ENCODE data around the gene ARFIP2.

ARFIP2 gene

DNA sequence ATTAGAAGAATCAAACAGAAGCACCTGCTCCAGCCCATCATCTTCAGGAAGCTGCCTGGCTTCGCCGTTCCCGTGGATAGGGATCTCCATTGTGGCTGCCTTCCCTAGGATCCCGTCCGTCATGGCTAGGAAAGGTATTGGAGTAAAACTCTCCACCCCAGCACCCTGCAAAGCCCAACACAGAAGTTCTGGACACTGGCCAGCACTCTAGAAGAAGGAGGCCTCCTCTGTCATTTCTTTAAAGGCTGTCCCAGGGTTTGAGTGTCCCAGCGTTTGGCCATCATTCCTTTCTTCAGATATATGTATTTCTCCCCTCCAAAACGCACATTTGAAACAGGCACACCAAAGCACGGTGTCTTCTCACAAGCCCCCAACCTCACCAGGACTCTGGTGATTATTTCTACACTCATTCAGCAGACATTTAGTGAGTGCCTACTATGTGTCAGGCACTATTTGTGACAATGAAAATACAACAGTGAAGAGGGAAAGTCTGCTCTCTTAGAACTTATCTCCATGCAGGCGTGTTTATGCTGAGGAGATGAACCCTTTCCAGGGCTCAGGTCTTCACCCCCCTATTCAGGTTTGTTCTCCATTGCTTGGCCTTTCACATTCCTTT, 724 bp downstream of the ARFIP2 start:
- peak overlapping the region; percentile 92 for H3K27ac ChIP-seq (ENCODE audit: low read depth, low read length)
- H3K9me3 ChIP-seq (ENCODE audit: low read length), result no peaks in the 10 kb centered on the region
- peak overlapping the region; percentile 95 for H3K9ac ChIP-seq (ENCODE audit: low read length)
- peaks cover 25% of the 10 kb centered on the region for H3K4me1 ChIP-seq (ENCODE audit: insufficient read depth, low read length)
- no peaks in the 10 kb centered on the region for H3K27me3 ChIP-seq (ENCODE audit: control insufficient read depth in 1 of 2, insufficient read depth in 2 of 2, low read length in 2 of 2)
- peak overlapping the region; percentile 92 to 95 for H3K4me3 ChIP-seq (ENCODE audit: low read depth in 1 of 2, low read length in 2 of 2)
- H3K36me3 ChIP-seq (ENCODE audit: insufficient read depth, low read length), result peaks cover 64% of the 10 kb centered on the region

DNA sequence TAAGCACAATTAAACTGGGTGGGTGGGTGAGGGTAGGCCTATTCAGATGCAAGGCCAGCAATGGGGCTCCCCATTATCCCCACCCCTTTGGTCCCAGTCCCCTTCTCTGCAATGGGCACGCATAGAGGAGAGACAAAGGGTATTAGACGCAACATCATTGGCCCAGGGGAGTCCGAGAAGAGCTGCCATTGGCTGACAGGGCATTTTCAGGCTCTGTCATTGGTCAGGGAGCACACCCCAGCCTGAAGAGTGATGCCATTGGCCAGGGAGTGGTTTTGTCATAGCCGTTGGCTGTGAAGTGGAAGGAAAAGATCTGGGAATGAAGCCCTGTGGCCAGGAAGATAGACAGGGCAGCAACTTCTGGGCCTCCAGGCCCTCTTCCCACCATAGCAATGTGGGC, 4.6 kb downstream of the ARFIP2 start:
- no peaks in the 10 kb centered on the region for H3K9me3 ChIP-seq (ENCODE audit: low read length)
- no peak overlapping the region for H3K9ac ChIP-seq (ENCODE audit: low read length)

DNA sequence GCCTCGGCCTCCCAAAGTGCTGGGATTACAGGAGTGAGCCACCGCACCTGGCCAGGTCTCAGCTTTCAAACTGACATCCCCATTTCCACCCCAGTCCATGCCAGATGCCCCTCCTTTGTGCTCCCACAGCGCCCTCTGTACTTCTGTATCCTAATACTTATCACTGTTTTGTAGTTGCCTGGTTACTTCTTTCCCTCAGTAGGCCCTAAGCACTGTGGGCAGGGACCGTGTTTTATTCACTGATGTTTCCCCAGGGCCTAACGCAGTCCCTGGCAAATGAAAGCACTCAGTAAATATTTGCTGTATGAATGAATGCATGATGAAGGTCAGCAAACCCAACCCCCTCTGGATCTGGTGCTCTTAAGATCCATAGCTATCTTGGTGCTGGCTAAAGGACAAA, 5.2 kb downstream of the ARFIP2 start:
- Histone ChIP-seq H3K27ac (ENCODE audit: low read depth, low read length) (no peak overlapping the region), H3K36me3 (ENCODE audit: insufficient read depth, low read length) (peaks cover 34% of the 10 kb centered on the region), H3K27me3 (ENCODE audit: control insufficient read depth in 1 of 2, insufficient read depth in 2 of 2, low read length in 2 of 2) (no peaks in the 10 kb centered on the region), H3K9me3 (ENCODE audit: low read length) (no peaks in the 10 kb centered on the region), H3K4me1 (ENCODE audit: insufficient read depth, low read length) (peaks cover 36% of the 10 kb centered on the region), H3K9ac (ENCODE audit: low read length) (no peak overlapping the region), H3K4me3 (ENCODE audit: low read depth in 1 of 2, low read length in 2 of 2) (no peak overlapping the region)

More for the DNA sequence above, 4.6 kb downstream of the ARFIP2 start:
- H3K27ac ChIP-seq (ENCODE audit: low read depth, low read length), result no peak overlapping the region
- peaks cover 36% of the 10 kb centered on the region for H3K4me1 ChIP-seq (ENCODE audit: insufficient read depth, low read length)
- no peaks in the 10 kb centered on the region for H3K27me3 ChIP-seq (ENCODE audit: control insufficient read depth in 1 of 2, insufficient read depth in 2 of 2, low read length in 2 of 2)
- H3K36me3 ChIP-seq (ENCODE audit: insufficient read depth, low read length), result peaks cover 34% of the 10 kb centered on the region
- H3K4me3 ChIP-seq (ENCODE audit: low read depth in 1 of 2, low read length in 2 of 2), result no peak overlapping the region

DNA sequence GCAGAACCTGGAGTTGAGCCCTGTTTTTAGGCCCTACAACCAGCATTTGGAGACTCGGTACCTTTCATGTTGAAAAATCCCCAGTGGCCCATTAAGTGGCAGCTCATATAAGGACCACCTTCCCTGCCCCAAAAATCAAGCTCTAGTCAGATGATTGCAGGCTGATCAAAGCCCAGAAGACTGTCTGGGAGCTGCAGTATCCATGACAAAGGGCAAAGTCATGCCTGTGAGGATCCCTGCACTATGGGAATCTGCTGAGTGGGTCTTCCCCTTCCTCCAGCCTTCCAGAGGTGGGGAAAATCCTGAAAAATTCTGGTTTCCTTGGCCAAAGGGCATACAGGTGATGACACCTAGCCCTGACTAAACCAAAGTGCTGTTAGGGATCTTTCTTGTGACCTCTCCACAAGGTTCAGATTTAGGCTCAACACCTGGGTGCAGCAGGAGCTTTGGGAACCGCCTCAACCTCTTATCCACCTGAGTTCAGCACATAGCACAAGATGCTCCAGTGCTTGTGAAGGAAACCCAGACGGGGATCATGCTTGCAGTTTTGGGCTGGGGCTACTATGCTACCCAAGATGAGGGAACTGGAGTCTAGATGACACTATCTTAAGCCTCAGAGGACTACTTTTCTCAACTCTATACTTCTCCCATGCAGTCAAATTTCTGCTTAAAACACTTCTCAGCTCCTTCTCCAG, 6.2 kb downstream of the ARFIP2 start:
- Histone ChIP-seq H3K9ac (ENCODE audit: low read length) (peak overlapping the region; percentile 88), H3K4me1 (ENCODE audit: insufficient read depth, low read length) (peaks cover 29% of the 10 kb centered on the region), H3K9me3 (ENCODE audit: low read length) (no peaks in the 10 kb centered on the region)

DNA sequence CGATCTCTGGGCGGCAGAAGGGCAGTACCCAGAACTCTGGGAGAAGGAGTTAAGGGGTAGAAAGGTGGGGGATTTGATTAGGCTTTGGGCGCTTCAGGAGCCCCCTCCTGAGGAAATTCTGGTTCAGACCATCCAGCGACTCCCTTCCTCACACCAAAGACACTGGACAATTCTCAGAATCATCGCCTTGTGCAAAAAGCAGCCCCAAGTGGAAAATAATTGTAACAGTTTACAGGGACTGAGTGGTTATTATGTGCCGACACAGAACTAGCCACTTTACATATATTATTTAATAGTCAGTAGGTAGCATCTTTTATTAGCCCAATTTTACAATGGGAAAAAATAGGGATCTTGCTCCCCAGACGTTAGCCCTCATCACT, 6.7 kb downstream of the ARFIP2 start:
- H3K27me3 ChIP-seq (ENCODE audit: control insufficient read depth in 1 of 2, insufficient read depth in 2 of 2, low read length in 2 of 2), result no peaks in the 10 kb centered on the region
- H3K27ac ChIP-seq (ENCODE audit: low read depth, low read length), result peak overlapping the region; percentile 79
- peaks cover 30% of the 10 kb centered on the region for H3K4me1 ChIP-seq (ENCODE audit: insufficient read depth, low read length)
- H3K9ac ChIP-seq (ENCODE audit: low read length), result peak overlapping the region; percentile 88
- peaks cover 29% of the 10 kb centered on the region for H3K36me3 ChIP-seq (ENCODE audit: insufficient read depth, low read length)
- peak overlapping the region; percentile 37 to 77 for H3K4me3 ChIP-seq (ENCODE audit: low read depth in 1 of 2, low read length in 2 of 2)
- no peaks in the 10 kb centered on the region for H3K9me3 ChIP-seq (ENCODE audit: low read length)

More for the DNA sequence above, 6.2 kb downstream of the ARFIP2 start:
- peaks cover 34% of the 10 kb centered on the region for H3K36me3 ChIP-seq (ENCODE audit: insufficient read depth, low read length)
- peak overlapping the region; percentile 79 for H3K27ac ChIP-seq (ENCODE audit: low read depth, low read length)
- H3K4me3 ChIP-seq (ENCODE audit: low read depth in 1 of 2, low read length in 2 of 2), result peak overlapping the region in 1 of 2 donors; percentile 77
- no peaks in the 10 kb centered on the region for H3K27me3 ChIP-seq (ENCODE audit: control insufficient read depth in 1 of 2, insufficient read depth in 2 of 2, low read length in 2 of 2)

DNA sequence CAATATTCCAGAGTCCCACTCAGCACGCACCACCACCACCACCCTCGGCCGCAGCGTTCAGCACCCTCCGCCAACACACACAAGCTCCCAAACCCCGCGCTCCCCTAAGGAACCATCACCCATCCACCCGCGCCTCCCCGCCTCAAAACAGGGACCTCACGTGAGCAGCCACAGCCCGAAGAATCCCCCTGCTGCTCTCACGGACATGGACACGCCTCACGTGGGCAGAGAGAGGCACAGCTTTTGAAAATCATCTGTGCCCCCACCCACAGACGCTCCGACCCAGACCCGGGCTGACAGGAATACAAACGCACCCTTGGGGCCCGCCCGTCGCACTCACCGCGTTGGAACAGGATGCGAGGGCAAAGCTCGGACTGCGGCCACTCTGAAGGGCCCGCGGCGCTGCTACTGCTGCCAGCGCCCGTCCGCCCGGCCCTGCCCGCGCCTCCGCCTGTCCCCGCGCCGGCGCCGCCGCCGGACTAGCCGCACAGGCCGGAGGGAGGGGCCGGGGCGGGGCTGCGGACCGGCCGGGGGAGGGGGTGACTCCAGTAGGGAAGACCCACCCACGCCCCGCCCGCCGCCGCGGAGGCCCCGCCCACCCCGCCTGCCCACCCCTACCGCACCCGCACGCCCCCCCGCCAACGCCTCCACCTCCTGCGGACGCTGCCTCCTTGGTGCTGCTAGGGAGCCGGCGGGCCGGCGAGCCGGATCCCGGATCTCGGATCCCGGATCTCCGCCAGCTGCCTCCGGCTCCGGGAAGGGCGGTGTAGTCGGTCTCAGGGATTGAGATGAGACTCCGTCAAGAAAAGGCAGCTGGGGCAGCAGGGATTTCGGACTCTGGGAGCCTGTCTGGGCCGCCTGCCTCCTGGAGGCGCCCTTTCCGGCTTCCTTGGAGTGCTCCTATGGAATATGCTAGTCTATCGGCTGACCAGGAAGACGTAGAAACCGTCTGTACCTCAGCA, 7.4 kb downstream of the ARFIP2 start, which contains the start of gene TRIM3:
TSS of gene TRIM3 (minus strand) at position 491 of the 962 bp plus-strand sequence. CDS start 8,246 bp downstream, outside the sequence.
- no peaks in the 10 kb centered on the region for H3K9me3 ChIP-seq (ENCODE audit: low read length)
- peaks cover 23% of the 10 kb centered on the region for H3K36me3 ChIP-seq (ENCODE audit: insufficient read depth, low read length)
- H3K4me1 ChIP-seq (ENCODE audit: insufficient read depth, low read length), result peaks cover 37% of the 10 kb centered on the region
- peak within 1 kb of the TSS; percentile 90 for H3K27ac ChIP-seq (ENCODE audit: low read depth, low read length)
- H3K4me3 ChIP-seq (ENCODE audit: low read depth in 1 of 2, low read length in 2 of 2), result peak within 1 kb of the TSS; percentile 82 to 85
- H3K27me3 ChIP-seq (ENCODE audit: control insufficient read depth in 1 of 2, insufficient read depth in 2 of 2, low read length in 2 of 2), result no peaks in the 10 kb centered on the region
- H3K9ac ChIP-seq (ENCODE audit: low read length), result peak within 1 kb of the TSS; percentile 88

DNA sequence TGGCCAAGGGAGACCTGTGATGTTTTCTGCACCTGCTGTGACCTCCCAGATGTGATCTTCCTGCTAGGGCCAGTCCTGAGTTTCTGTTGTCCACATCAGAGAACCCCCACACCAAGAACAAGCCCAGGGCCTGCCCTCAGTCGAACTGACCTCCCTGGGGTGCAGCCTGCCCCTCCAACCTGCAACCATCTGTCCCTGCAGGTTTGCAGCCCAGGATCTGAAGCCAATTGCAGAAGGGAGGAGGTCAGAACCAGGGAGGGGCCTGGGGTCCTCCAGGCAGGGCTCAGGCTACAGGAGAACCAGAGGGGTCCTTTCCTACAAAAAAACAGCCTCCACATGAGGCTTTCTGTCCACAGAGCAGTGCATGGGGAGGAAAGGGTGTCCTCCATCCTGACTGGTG, 8.2 kb downstream of the ARFIP2 start:
- Histone ChIP-seq H3K27me3 (ENCODE audit: control insufficient read depth in 1 of 2, insufficient read depth in 2 of 2, low read length in 2 of 2) (no peaks in the 10 kb centered on the region), H3K36me3 (ENCODE audit: insufficient read depth, low read length) (peaks cover 15% of the 10 kb centered on the region), H3K4me3 (ENCODE audit: low read depth in 1 of 2, low read length in 2 of 2) (peak overlapping the region; percentile 56 to 85), H3K9me3 (ENCODE audit: low read length) (no peaks in the 10 kb centered on the region), H3K4me1 (ENCODE audit: insufficient read depth, low read length) (peaks cover 43% of the 10 kb centered on the region), H3K27ac (ENCODE audit: low read depth, low read length) (peak overlapping the region; percentile 90), H3K9ac (ENCODE audit: low read length) (no peak overlapping the region)

DNA sequence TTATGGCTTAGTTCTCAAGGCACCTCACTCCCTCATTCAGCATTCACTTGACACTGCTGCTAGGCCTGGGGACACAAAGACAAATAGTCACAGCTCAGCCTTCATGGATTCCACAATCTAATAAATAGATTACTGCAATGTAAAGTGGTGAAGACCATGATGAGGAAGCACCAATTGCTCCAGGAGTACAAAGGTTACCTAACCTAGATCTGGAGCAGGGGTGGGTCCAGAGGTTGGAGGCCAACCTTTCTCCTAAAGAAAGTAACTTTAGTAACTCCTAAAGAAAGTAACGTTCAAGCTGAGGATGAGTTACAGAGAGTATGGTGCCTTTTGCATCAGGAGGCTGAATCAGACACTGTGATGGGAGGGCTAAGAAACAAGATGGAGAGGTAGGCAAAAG, 11.5 kb downstream of the ARFIP2 start:
- no peak overlapping the region for H3K27ac ChIP-seq (ENCODE audit: low read depth, low read length)
- no peak overlapping the region for H3K4me3 ChIP-seq (ENCODE audit: low read depth in 1 of 2, low read length in 2 of 2)

DNA sequence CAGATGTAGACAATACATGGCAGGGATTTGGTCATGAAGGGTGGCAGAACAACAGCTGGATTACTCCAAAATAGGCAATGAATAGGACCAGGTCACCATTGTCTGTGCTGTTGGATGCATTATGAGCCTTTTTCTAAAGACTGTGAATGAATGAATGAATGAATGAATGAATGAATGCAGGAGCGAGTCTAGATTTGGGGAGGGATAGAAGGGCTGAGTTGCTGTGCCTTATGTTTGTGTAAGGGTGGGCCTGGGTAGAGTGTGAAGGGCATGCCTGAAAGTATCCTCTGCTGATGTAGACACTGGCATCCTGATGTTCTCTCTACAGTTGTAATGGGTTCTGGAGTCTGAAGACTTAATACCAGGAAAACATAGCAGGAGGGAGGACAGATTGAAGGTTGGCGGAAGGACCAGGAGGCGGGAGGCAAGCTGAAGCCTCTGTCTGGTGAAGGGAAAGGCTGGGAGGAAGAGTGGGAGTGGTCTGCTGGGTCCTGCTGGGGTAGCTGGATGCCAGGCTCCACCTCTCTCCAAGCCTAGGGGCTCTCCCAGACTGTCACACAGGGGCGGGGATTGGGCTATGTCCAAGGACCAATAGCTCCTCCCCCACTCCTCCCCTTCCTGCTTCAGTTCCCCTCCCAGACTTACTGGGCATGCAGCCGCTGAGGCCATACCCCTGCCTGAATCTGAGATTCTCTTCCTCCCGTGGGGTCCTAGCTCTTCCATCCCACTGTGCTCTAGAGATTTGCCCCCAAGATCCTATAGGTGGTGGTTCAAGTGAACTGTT, 12.2 kb downstream of the ARFIP2 start:
- H3K4me3 ChIP-seq (ENCODE audit: low read depth in 1 of 2, low read length in 2 of 2), result peak overlapping the region in 1 of 2 donors; percentile 12
- peak overlapping the region; percentile 2 for H3K9ac ChIP-seq (ENCODE audit: low read length)
- no peaks in the 10 kb centered on the region for H3K27me3 ChIP-seq (ENCODE audit: control insufficient read depth in 1 of 2, insufficient read depth in 2 of 2, low read length in 2 of 2)
- H3K36me3 ChIP-seq (ENCODE audit: insufficient read depth, low read length), result peaks cover 13% of the 10 kb centered on the region
- H3K4me1 ChIP-seq (ENCODE audit: insufficient read depth, low read length), result peaks cover 32% of the 10 kb centered on the region
- no peak overlapping the region for H3K27ac ChIP-seq (ENCODE audit: low read depth, low read length)
- no peaks in the 10 kb centered on the region for H3K9me3 ChIP-seq (ENCODE audit: low read length)

More for the DNA sequence above, 11.5 kb downstream of the ARFIP2 start:
- H3K9me3 ChIP-seq (ENCODE audit: low read length), result no peaks in the 10 kb centered on the region
- H3K4me1 ChIP-seq (ENCODE audit: insufficient read depth, low read length), result peaks cover 36% of the 10 kb centered on the region
- H3K27me3 ChIP-seq (ENCODE audit: control insufficient read depth in 1 of 2, insufficient read depth in 2 of 2, low read length in 2 of 2), result no peaks in the 10 kb centered on the region
- peaks cover 10% of the 10 kb centered on the region for H3K36me3 ChIP-seq (ENCODE audit: insufficient read depth, low read length)
- peak overlapping the region; percentile 2 for H3K9ac ChIP-seq (ENCODE audit: low read length)

DNA sequence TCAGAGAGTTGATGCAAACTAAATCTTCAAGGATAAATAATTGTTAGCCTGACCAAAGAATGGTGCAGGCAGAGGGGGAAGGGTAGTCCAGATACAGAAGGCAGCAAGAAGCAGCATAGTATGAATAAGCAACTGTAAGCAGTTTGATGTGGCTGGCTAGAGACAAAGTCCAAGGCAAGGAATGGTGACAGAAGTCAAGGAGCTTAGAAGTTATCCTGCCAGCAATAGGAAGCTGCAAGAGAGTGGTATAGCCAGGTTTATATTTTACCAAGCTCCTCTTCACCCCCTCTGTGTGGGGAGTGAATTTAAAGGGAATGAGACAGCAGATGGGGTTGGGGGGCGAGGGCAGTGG, 22.1 kb downstream of the ARFIP2 start:
- H3K36me3 ChIP-seq (ENCODE audit: insufficient read depth, low read length), result peaks cover 60% of the 10 kb centered on the region

More for the DNA sequence above, 22.1 kb downstream of the ARFIP2 start:
- no peak overlapping the region for H3K4me3 ChIP-seq (ENCODE audit: low read depth in 1 of 2, low read length in 2 of 2)
- no peaks in the 10 kb centered on the region for H3K9me3 ChIP-seq (ENCODE audit: low read length)
- no peak overlapping the region for H3K9ac ChIP-seq (ENCODE audit: low read length)
- no peak overlapping the region for H3K27ac ChIP-seq (ENCODE audit: low read depth, low read length)
- no peaks in the 10 kb centered on the region for H3K27me3 ChIP-seq (ENCODE audit: control insufficient read depth in 1 of 2, insufficient read depth in 2 of 2, low read length in 2 of 2)
- no peaks in the 10 kb centered on the region for H3K4me1 ChIP-seq (ENCODE audit: insufficient read depth, low read length)
